HepG2 (cell line): Measurements from ENCODE around the gene PCGF2. TPM values are rescaled to one million over a fixed set of nuclear protein-coding genes. Genes with fewer than 3 reads are reported as not detected.

ENCODE experiments used
- ESRRA ChIP-seq: sonication (generic); formaldehyde crosslinking; IDR thresholded peaks from 2 replicates; pipeline ENCODE4 v1.5.1; 2020; ENCODE audit warnings: mild to moderate bottlenecking, low read depth, missing genetic modification reagents
- GABPB1 ChIP-seq: IDR thresholded peaks from 2 replicates; pipeline ENCODE4 v1.6.1; 2016; ENCODE audit warnings: mild to moderate bottlenecking, missing genetic modification reagents, moderate library complexity, missing compliant biosample characterization
- GFI1 ChIP-seq: sonication (generic); formaldehyde crosslinking; IDR thresholded peaks from 2 replicates; pipeline ENCODE4 v1.5.0; 2020; ENCODE audit warnings: missing genetic modification reagents, mild to moderate bottlenecking, borderline replicate concordance
- HBP1 ChIP-seq: IDR thresholded peaks from 2 replicates; pipeline ENCODE4 v1.6.1; 2016; ENCODE audit warnings: low read depth, control low read depth
- NFRKB ChIP-seq: fragments of 450-650 bp; IDR thresholded peaks from 2 replicates; pipeline ENCODE4 v1.6.1; 2017
- SSRP1 ChIP-seq: IDR thresholded peaks from 2 replicates; pipeline ENCODE4 v1.6.1; 2016; ENCODE audit warnings: control low read depth
- ZNF17 ChIP-seq: sonication (generic); formaldehyde crosslinking; IDR thresholded peaks from 2 replicates; pipeline ENCODE4 v1.5.0; 2020; ENCODE audit warnings: mild to moderate bottlenecking, missing genetic modification reagents
- ZNF318 ChIP-seq: sonication (generic); formaldehyde crosslinking; IDR thresholded peaks from 2 replicates; pipeline ENCODE4 v1.4.0; 2020; ENCODE audit warnings: mild to moderate bottlenecking, missing genetic modification reagents
- ZNF660 ChIP-seq: sonication (generic); formaldehyde crosslinking; IDR thresholded peaks from 2 replicates; pipeline ENCODE4 v1.5.1; 2020; ENCODE audit warnings: mild to moderate bottlenecking, low read depth, missing genetic modification reagents, borderline replicate concordance
- polyA plus RNA-seq, 8 experiments: library from polyadenylated mRNA; depleted of rRNA in 3 of 8; stranded (reverse) in 7 of 8; unstranded in 1 of 8; fragments of >200 nt; fragmentation: Illumina TruSeq in 4 of 8; extraction: Trizol in 4 of 8; gene quantifications; 2 replicates each; pipeline versions ENCODE4 v1.2.1 to v1.2.3, GENCODE V29; 2011 to 2016; ENCODE audit warnings: low read depth in 4 of 8, missing spikeins in 1 of 8, mixed read lengths in 1 of 8; ENCODE audit not compliant: insufficient read depth in 1 of 8
- total RNA-seq, 5 experiments: library from RNA; depleted of rRNA; stranded (reverse); fragments of >200 nt; fragmentation: Illumina TruSeq; extraction: Trizol; gene quantifications; 2 replicates each; pipeline ENCODE4 v1.2.3, GENCODE V29; 2016; ENCODE audit warnings: low read depth in 1 of 5
- TF ChIP-seq, protein P1 (sequence below): sonication (generic); formaldehyde crosslinking; IDR thresholded peaks from 2 replicates; pipeline ENCODE4 v1.8.1; 2023; ENCODE audit warnings: missing genetic modification reagents, inconsistent platforms, borderline replicate concordance
- TF ChIP-seq, protein P2 (sequence below): IDR thresholded peaks from 2 replicates; pipeline ENCODE4 v1.6.1; 2012; ENCODE audit warnings: low read depth, low read length, improper control_type of control experiment
- TF ChIP-seq, protein P3 (sequence below): sonication (generic); formaldehyde crosslinking; IDR thresholded peaks from 2 replicates; pipeline ENCODE4 v1.4.0; 2020; ENCODE audit warnings: missing genetic modification reagents, low read depth, mild to moderate bottlenecking, borderline replicate concordance
- TF ChIP-seq, protein P4 (sequence below): IDR thresholded peaks from 2 replicates; pipeline ENCODE4 v1.6.1; 2016; ENCODE audit warnings: missing compliant biosample characterization, missing genetic modification reagents, borderline replicate concordance

PCGF2 gene
- total and polyA plus RNA-seq, 2 of the 13 experiments (the other 11 are each of a cell fraction or from before 2014, with no cell fraction given): 11.6 to 29.4 TPM

DNA sequence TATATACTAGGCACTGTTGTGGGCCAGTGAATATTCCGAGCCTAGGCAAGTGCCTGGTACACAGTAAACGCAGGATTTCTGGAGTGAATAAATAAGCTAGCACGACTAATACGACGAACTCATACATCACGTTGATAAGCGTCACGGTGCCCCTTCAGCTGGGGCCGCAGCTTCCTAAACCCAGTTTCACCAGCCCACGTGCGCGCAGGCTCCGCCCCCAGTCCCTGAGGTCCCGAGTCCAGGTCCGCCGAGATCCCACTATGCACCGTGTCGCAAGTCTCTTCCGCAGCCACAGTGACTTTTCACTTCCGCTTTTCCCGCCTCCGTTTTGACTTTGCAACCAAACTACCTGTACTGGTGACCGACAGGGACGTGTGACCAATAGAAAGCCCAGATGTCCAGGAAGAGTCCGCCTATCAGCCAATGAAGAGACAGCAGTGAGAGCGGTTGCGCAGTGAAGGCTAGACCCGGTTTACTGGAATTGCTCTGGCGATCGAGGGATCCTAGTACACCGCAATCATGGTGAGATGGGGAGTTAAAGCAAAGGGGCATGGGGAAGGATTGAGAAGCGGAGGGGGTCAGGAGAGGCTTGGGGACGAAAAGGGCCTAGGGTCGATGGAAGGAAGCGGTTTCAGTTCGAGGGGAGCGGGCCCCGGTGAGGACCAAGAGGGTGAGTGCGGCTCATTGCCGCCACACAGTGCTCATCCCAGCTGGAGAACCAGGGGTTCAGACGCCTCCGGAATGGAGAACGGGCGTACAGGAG, 4.4 kb upstream of the PCGF2 start, which contains the start of gene PSMB3 (continued):
- TF ChIP-seq, protein P1, sequence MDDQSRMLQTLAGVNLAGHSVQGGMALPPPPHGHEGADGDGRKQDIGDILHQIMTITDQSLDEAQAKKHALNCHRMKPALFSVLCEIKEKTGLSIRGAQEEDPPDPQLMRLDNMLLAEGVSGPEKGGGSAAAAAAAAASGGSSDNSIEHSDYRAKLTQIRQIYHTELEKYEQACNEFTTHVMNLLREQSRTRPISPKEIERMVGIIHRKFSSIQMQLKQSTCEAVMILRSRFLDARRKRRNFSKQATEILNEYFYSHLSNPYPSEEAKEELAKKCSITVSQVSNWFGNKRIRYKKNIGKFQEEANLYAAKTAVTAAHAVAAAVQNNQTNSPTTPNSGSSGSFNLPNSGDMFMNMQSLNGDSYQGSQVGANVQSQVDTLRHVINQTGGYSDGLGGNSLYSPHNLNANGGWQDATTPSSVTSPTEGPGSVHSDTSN (CRISPR knock-in tag): peak; percentile 95; the same call in 1 of the 2 replicates
- TF ChIP-seq ZNF318 (CRISPR knock-in tag) (no peak), ESRRA (peak; percentile 34; the same call in 1 of the 2 replicates), NFRKB (no peak), HBP1 (CRISPR knock-in tag) (peak; percentile 97), ZNF660 (CRISPR knock-in tag) (no peak), GABPB1 (peak; percentile 96), GFI1 (peak; percentile 12; the same call in 1 of the 2 replicates), ZNF17 (CRISPR knock-in tag) (no peak), SSRP1 (CRISPR knock-in tag) (no peak)
- TF ChIP-seq, protein P2, sequence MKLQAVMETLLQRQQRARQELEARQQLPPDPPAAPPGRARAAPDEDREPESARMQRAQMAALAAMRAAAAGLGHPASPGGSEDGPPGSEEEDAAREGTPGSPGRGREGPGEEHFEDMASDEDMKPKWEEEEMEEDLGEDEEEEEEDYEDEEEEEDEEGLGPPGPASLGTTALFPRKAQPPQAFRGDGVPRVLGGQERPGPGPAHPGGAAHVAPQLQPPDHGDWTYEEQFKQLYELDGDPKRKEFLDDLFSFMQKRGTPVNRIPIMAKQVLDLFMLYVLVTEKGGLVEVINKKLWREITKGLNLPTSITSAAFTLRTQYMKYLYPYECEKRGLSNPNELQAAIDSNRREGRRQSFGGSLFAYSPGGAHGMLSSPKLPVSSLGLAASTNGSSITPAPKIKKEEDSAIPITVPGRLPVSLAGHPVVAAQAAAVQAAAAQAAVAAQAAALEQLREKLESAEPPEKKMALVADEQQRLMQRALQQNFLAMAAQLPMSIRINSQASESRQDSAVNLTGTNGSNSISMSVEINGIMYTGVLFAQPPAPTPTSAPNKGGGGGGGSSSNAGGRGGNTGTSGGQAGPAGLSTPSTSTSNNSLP: peak; percentile 45; the same call in 1 of the 2 replicates
- TF ChIP-seq, protein P3, sequence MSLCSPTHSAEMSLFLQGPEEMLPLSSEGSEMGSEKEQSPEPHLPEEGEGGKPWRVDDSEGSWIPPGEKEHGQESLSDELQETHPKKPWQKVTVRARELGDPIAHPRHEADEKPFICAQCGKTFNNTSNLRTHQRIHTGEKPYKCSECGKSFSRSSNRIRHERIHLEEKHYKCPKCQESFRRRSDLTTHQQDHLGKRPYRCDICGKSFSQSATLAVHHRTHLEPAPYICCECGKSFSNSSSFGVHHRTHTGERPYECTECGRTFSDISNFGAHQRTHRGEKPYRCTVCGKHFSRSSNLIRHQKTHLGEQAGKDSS (CRISPR knock-in tag): peak; percentile 98; the same call in 1 of the 2 replicates
- TF ChIP-seq, protein P4, sequence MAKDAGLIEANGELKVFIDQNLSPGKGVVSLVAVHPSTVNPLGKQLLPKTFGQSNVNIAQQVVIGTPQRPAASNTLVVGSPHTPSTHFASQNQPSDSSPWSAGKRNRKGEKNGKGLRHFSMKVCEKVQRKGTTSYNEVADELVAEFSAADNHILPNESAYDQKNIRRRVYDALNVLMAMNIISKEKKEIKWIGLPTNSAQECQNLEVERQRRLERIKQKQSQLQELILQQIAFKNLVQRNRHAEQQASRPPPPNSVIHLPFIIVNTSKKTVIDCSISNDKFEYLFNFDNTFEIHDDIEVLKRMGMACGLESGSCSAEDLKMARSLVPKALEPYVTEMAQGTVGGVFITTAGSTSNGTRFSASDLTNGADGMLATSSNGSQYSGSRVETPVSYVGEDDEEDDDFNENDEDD (CRISPR knock-in tag): peak; percentile 98
